Fibroblast of lung (primary cell): Measurements from ENCODE around the gene KREMEN1. TPM values are rescaled to one million over a fixed set of nuclear protein-coding genes. Genes with fewer than 3 reads are reported as not detected.

ENCODE experiments used
- DNase-seq, 2 donors: peaks; one replicate each; pipeline versions ENCODE4 v3.0.0 to v3.0.0-alpha.2; 2010; ENCODE audit warnings: low read depth in 2 of 2
- H2AFZ ChIP-seq: 2 replicates; pipeline ENCODE4 v1.5.1; 2012; ENCODE audit warnings: low read length, control low read depth, inconsistent platforms
- H3K27ac ChIP-seq: 2 replicates; pipeline ENCODE4 v1.5.1; 2011; ENCODE audit warnings: low read length, control low read depth; ENCODE audit not compliant: insufficient read depth
- H3K27me3 ChIP-seq: 2 replicates; pipeline ENCODE4 v1.5.1; 2011; ENCODE audit warnings: mild to moderate bottlenecking, low read length; ENCODE audit not compliant: control insufficient read depth, insufficient read depth
- H3K36me3 ChIP-seq: 2 replicates; pipeline ENCODE4 v1.5.1; 2011; ENCODE audit warnings: low read length; ENCODE audit not compliant: control insufficient read depth, insufficient read depth
- H3K4me1 ChIP-seq: 2 replicates; pipeline ENCODE4 v1.5.1; 2011; ENCODE audit warnings: low read length; ENCODE audit not compliant: control insufficient read depth, insufficient read depth; ENCODE audit errors: extremely low read depth
- H3K4me2 ChIP-seq: 2 replicates; pipeline ENCODE4 v1.5.1; 2011; ENCODE audit warnings: low read length, control low read depth; ENCODE audit not compliant: insufficient read depth; ENCODE audit errors: extremely low read depth
- H3K4me3 ChIP-seq, 4 experiments: fragments of 200-600 bp in 1 of 4; sonication (generic) in 1 of 4; replicated peaks in 1 of 4; 2 replicates each; pipeline ENCODE4 v1.5.1; 2011 to 2016; ENCODE audit warnings: low read length in 4 of 4, low read depth in 3 of 4, mild to moderate bottlenecking in 3 of 4, control low read depth in 2 of 4, inconsistent platforms in 1 of 4, mixed read lengths in 1 of 4; ENCODE audit not compliant: insufficient read depth in 1 of 4; ENCODE audit errors: control extremely low read depth in 1 of 4
- H3K79me2 ChIP-seq: 2 replicates; pipeline ENCODE4 v1.5.1; 2012; ENCODE audit warnings: mild to moderate bottlenecking, low read length, inconsistent platforms; ENCODE audit not compliant: control insufficient read depth, insufficient read depth
- H3K9ac ChIP-seq: 2 replicates; pipeline ENCODE4 v1.5.1; 2011; ENCODE audit warnings: mild to moderate bottlenecking, low read length, control low read depth; ENCODE audit not compliant: insufficient read depth
- H3K9me3 ChIP-seq: 2 replicates; pipeline ENCODE4 v1.5.1; 2012; ENCODE audit warnings: low read depth, low read length; ENCODE audit not compliant: control insufficient read depth, insufficient read depth
- H4K20me1 ChIP-seq: 2 replicates; pipeline ENCODE4 v1.5.1; 2011; ENCODE audit warnings: low read length; ENCODE audit not compliant: control insufficient read depth, insufficient read depth; ENCODE audit errors: extremely low read depth
- EZH2 ChIP-seq: IDR thresholded peaks from 2 replicates; pipeline ENCODE4 v1.5.1; 2012; ENCODE audit warnings: low read length, control low read depth, mild to moderate bottlenecking; ENCODE audit errors: missing control alignments
- polyA plus RNA-seq, 2 donors: library from polyadenylated mRNA; depleted of rRNA in 1 of 2; stranded (reverse) in 1 of 2; unstranded in 1 of 2; fragments of >200 nt; gene quantifications; 2 replicates each; pipeline ENCODE4 v1.2.1, GENCODE V29; 2011 to 2012; ENCODE audit warnings: missing spikeins in 1 of 2
- total RNA-seq: library from RNA; depleted of rRNA; stranded (reverse); fragments of >200 nt; gene quantifications from 2 replicates; pipeline ENCODE4 v1.2.1, GENCODE V29; 2014
- TF ChIP-seq, protein P1 (sequence below), 2 donors: IDR thresholded peaks in 1 of 2; conservative IDR thresholded peaks in 1 of 2; 1 replicate in 1 of 2; 2 replicates in 1 of 2; pipeline ENCODE4 v1.5.1; 2011 to 2012; ENCODE audit warnings: low read length in 2 of 2, control low read depth in 1 of 2, inconsistent platforms in 1 of 2, low read depth in 1 of 2, mild to moderate bottlenecking in 1 of 2

Gene KREMEN1
- total and polyA plus RNA-seq, 2 donors (not counting 1 experiment from before 2014, with no cell fraction given), result 7.0 to 12.9 TPM

DNA sequence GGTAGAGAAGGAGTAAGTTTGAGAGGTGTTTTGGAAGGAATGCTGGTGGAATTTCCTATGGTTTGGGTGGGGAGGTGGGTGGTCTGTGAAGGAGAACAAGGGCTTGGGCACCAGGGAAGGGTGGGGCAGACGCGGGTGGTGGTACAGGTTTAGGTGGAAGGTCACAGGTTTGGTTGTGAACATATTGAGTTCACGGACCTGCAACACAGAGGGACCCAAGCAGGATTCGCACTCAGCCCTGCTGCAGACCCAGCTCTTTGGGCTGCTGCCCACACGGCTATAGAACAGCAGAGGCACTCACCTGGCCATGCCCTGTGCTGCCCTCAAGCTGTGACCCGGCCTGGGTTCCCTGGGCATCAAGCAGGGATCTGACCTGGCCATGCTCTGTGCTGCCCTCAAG lies 99.4 kb downstream of the KREMEN1 start:
- TF ChIP-seq EZH2, result no peak
- TF ChIP-seq, protein P1, sequence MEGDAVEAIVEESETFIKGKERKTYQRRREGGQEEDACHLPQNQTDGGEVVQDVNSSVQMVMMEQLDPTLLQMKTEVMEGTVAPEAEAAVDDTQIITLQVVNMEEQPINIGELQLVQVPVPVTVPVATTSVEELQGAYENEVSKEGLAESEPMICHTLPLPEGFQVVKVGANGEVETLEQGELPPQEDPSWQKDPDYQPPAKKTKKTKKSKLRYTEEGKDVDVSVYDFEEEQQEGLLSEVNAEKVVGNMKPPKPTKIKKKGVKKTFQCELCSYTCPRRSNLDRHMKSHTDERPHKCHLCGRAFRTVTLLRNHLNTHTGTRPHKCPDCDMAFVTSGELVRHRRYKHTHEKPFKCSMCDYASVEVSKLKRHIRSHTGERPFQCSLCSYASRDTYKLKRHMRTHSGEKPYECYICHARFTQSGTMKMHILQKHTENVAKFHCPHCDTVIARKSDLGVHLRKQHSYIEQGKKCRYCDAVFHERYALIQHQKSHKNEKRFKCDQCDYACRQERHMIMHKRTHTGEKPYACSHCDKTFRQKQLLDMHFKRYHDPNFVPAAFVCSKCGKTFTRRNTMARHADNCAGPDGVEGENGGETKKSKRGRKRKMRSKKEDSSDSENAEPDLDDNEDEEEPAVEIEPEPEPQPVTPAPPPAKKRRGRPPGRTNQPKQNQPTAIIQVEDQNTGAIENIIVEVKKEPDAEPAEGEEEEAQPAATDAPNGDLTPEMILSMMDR (conservative IDR thresholded peaks at IDR 0.05 in 1 of 2, IDR thresholded peaks at IDR 0.05 in 1 of 2; ENCODE audit: low read depth in 1 of 2, low read length in 2 of 2), result no peak
- Histone ChIP-seq H3K4me2 (no peak overlapping the region), H3K36me3 (no peaks in the 10 kb centered on the region), H3K79me2 (no peaks in the 10 kb centered on the region), H3K9ac (no peak overlapping the region), H3K27ac (no peak overlapping the region), H4K20me1 (no peaks in the 10 kb centered on the region), H3K4me1 (no peaks in the 10 kb centered on the region), H3K4me3 (no peak overlapping the region), H2AFZ (no peak overlapping the region), H3K9me3 (no peaks in the 10 kb centered on the region), H3K27me3 (no peaks in the 10 kb centered on the region)
- DNase-seq, result no peak

DNA sequence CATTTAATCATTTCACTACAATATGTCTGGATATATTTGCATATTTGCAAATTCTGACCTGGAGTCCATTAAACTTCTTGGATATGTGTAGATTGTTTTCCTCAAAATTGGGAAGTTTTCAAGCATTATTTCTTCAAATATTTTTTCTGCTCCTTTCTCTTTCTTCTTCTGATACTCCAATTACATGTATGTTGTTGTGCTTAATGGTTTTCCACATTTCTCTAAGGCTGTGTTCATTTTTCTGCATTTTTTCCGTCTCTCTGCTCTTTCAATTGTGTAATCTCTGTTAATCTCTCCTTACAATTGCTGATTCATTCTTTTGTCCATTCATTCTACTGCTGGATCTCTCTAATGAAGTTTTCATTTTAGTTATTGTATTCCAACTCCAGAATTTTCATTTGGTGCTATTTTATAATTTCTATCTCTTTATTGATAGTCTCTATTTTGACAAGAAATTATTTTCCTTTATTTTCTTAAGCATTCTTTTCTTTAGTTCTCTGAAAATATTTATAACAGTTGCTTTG lies 102.5 kb downstream of the KREMEN1 start:
- Histone ChIP-seq H3K4me2 (no peak overlapping the region), H3K9me3 (no peaks in the 10 kb centered on the region), H3K9ac (no peak overlapping the region), H3K27ac (no peak overlapping the region), H4K20me1 (no peaks in the 10 kb centered on the region), H3K36me3 (no peaks in the 10 kb centered on the region), H3K4me1 (no peaks in the 10 kb centered on the region), H3K79me2 (no peaks in the 10 kb centered on the region), H3K27me3 (no peaks in the 10 kb centered on the region), H2AFZ (no peak overlapping the region), H3K4me3 (no peak overlapping the region)
- DNase-seq, result no peak
- TF ChIP-seq, protein P1 (conservative IDR thresholded peaks at IDR 0.05 in 1 of 2, IDR thresholded peaks at IDR 0.05 in 1 of 2; ENCODE audit: low read depth in 1 of 2, low read length in 2 of 2), result no peak
- no peak for TF ChIP-seq EZH2

GRCh38 chr22:29183971-29184848 lies 111.4 kb downstream of the KREMEN1 start:
- no peaks in the 10 kb centered on the region for H3K36me3 ChIP-seq
- no peak overlapping the region for H3K4me2 ChIP-seq
- H2AFZ ChIP-seq, result no peak overlapping the region
- H3K9me3 ChIP-seq, result no peaks in the 10 kb centered on the region
- no peak for TF ChIP-seq EZH2
- no peaks in the 10 kb centered on the region for H4K20me1 ChIP-seq
- no peak for DNase-seq
- H3K27ac ChIP-seq, result no peak overlapping the region
- H3K4me3 ChIP-seq, result no peak overlapping the region
- H3K79me2 ChIP-seq, result no peaks in the 10 kb centered on the region
- no peaks in the 10 kb centered on the region for H3K4me1 ChIP-seq
- H3K9ac ChIP-seq, result no peak overlapping the region
- H3K27me3 ChIP-seq, result peaks cover 2% of the 10 kb centered on the region
